Suppressor macrophage treated with lipopolysaccharide for 1 hour (primary cell): ENCODE measurements around the gene ZBTB25.

Experiments used
- DNase-seq, 3 donors: peaks; one replicate each; pipeline ENCODE4 v3.0.0-alpha.2; 2020 to 2022

ZBTB25 gene

GRCh38 chr14:64438181-64438841 is 65.3 kb downstream of the ZBTB25 start:
- DNase-seq: no peak

GRCh38 chr14:64434528-64434927 is 69.1 kb downstream of the ZBTB25 start:
- DNase-seq: no peak

GRCh38 chr14:64423987-64424386 is 79.7 kb downstream of the ZBTB25 start:
- no peak for DNase-seq

- DNase-seq: no peak
These were observed 80.9 kb downstream of the ZBTB25 start for GRCh38 chr14:64422756-64423155.

- DNase-seq: no peak
These were observed 81.6 kb downstream of the ZBTB25 start for GRCh38 chr14:64422005-64422404.

- no peak for DNase-seq
These were observed 82.5 kb downstream of the ZBTB25 start for GRCh38 chr14:64421166-64421565.

GRCh38 chr14:64419003-64419402 is 84.6 kb downstream of the ZBTB25 start:
- no peak for DNase-seq

- no peak for DNase-seq
These were observed 85.9 kb downstream of the ZBTB25 start for GRCh38 chr14:64417771-64418125.

- peak; percentile 66 to 85 (median 79) for DNase-seq
These were observed 86.4 kb downstream of the ZBTB25 start for GRCh38 chr14:64417055-64417770.

GRCh38 chr14:64416348-64416932 is 87.2 kb downstream of the ZBTB25 start:
- DNase-seq: no peak

- DNase-seq: no peak
These were observed 91.4 kb downstream of the ZBTB25 start for GRCh38 chr14:64412237-64412636.

- no peak for DNase-seq
These were observed 92.6 kb downstream of the ZBTB25 start for GRCh38 chr14:64411001-64411400.

GRCh38 chr14:64410084-64410774 is 93.4 kb downstream of the ZBTB25 start:
- peak; percentile 72 to 79 (median 77) for DNase-seq

- peak; percentile 24 to 51 (median 46) for DNase-seq
These were observed 94.3 kb downstream of the ZBTB25 start for GRCh38 chr14:64409126-64409920.

GRCh38 chr14:64407329-64407728 is 96.3 kb downstream of the ZBTB25 start:
- no peak for DNase-seq

- DNase-seq: no peak
These were observed 98.3 kb downstream of the ZBTB25 start for GRCh38 chr14:64405295-64405694.

- peak in 1 of 3 donors; percentile 36 for DNase-seq
These were observed 101.7 kb downstream of the ZBTB25 start for GRCh38 chr14:64401949-64402348.

- no peak for DNase-seq
These were observed 102.7 kb downstream of the ZBTB25 start for GRCh38 chr14:64400829-64401459.
